AG10803 (cell line): ENCODE results near the gene DNAJB13.

Source experiments
- DNase-seq: peaks from one replicate; pipeline ENCODE4 v3.0.0; 2010; ENCODE audit warnings: low read depth
- H3K4me3 ChIP-seq: 2 replicates; pipeline ENCODE4 v1.5.1; 2011; ENCODE audit warnings: mild to moderate bottlenecking, low read length, control low read depth
- TF ChIP-seq, protein P1 (sequence below): conservative IDR thresholded peaks from 2 replicates; pipeline ENCODE4 v1.5.1; 2011; ENCODE audit warnings: mild to moderate bottlenecking, low read length, control low read depth, inconsistent platforms

DNAJB13 gene

DNA sequence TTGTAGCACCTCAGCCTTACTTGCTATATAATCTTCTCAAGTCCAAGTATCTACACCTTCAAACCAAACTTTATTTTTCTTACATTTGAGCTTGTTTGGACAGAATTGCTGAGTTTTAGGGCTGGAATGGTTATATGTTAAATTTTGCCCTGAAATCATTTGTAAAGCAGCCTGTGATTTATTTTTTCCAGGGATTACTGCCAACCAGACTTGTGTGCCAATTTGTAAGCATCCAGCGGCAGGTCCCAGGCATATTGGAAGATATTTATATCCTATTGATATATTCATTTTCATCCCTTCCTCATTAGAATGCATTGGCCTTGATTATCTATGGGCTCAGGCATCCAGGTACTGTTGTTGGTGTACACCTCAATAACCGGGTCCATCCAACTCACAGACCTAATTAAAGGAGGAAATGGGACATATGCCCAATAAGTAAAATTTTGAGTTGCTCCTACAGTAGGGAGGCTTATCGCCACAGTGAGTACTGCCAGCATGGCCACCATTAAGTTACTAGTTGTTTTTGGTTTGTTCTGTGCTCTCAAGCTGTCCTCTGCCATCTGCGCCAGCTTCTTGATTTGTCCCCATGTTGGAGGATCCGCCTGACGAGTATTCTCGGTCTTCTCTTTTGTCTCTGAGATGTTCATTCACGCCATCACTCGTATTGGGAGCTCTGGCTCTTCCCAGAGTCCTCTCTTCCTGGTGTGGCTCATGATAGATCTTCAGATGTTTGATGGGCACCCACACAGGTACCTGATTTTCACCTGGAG, 9.8 kb upstream of the DNAJB13 start:
- no peak overlapping the region for H3K4me3 ChIP-seq
- no peak for DNase-seq
- TF ChIP-seq, protein P1, sequence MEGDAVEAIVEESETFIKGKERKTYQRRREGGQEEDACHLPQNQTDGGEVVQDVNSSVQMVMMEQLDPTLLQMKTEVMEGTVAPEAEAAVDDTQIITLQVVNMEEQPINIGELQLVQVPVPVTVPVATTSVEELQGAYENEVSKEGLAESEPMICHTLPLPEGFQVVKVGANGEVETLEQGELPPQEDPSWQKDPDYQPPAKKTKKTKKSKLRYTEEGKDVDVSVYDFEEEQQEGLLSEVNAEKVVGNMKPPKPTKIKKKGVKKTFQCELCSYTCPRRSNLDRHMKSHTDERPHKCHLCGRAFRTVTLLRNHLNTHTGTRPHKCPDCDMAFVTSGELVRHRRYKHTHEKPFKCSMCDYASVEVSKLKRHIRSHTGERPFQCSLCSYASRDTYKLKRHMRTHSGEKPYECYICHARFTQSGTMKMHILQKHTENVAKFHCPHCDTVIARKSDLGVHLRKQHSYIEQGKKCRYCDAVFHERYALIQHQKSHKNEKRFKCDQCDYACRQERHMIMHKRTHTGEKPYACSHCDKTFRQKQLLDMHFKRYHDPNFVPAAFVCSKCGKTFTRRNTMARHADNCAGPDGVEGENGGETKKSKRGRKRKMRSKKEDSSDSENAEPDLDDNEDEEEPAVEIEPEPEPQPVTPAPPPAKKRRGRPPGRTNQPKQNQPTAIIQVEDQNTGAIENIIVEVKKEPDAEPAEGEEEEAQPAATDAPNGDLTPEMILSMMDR: no peak

DNA sequence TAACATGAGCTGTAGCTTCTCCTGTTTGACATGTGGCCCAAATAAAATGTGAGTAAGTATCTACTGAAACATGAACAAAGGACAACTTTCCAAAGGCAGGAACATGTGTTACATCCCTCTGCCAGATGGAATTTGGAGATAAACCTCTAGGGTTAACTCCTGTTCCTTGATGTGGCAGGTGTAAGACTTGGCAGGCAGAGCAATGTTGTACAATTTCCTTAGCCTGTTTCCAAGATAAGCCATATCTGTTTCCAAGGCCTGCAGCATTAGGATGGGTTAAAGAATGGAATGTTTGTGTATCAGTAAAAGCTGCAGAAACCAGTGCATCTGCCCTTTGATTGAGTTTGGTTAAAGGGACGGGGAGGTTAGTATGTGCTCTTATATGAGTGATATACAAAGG, 8.8 kb upstream of the DNAJB13 start:
- no peak for DNase-seq
- H3K4me3 ChIP-seq: no peak overlapping the region
- TF ChIP-seq, protein P1: no peak

DNA sequence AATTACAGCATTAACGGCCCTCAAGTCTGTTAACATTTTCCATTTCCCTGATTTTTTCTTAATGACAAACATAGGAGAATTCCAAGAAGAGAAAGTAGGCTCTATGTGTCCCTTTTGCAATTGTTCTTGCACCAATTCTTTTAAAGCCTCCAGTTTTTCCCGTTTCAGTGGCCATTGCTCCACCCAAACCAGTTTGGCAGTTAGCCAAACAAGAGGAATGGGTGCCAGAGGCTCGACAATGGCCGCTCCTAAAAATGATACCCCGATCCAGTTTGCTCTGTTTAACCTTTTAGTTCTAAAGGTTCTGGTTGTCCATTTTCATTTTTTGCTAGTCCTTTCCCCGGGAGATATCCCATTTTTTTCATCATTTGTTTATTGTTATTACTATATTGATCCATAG, 6.7 kb upstream of the DNAJB13 start:
- DNase-seq: no peak
- TF ChIP-seq, protein P1: no peak
- no peak overlapping the region for H3K4me3 ChIP-seq

DNA sequence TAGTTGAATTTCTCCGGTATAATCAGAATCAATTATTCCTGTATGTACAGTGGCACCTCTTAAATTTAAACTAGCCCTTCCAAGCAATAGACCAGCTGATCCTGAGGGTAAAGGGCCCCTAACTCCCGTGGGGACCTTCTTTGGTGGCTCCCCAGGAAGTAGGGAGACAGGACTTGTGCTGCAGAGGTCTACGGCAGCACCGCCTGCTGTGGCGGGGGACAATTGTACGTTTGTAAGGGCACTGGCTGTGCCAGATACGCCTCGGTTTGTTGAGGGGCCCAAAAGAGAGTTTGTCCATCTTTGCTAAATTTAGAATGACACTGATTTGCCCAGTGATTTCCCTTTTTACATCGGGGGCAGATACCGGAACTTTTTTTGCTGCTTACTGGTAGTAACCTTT, 5.9 kb upstream of the DNAJB13 start:
- DNase-seq: no peak
- TF ChIP-seq, protein P1: no peak
- H3K4me3 ChIP-seq: no peak overlapping the region

DNA sequence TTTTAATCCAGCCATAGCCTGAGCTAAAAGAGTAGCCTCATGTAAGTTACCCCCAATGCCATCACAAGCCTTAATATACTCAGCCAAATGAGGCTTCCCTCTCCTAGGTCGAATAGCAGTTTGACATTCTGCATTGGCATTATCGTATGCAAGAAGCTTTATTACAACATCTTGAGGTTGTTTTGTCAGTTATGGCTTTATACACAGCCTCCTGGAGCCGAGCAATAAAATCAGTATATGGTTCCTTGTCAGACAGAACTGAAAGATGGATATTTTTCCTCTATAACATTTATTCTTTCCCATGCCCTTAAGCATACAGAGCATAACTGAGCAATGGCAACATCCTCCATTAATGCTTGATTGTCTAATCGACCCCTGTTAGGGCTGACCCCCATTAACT, 5.4 kb upstream of the DNAJB13 start:
- DNase-seq: no peak
- no peak overlapping the region for H3K4me3 ChIP-seq
- TF ChIP-seq, protein P1: no peak

DNA sequence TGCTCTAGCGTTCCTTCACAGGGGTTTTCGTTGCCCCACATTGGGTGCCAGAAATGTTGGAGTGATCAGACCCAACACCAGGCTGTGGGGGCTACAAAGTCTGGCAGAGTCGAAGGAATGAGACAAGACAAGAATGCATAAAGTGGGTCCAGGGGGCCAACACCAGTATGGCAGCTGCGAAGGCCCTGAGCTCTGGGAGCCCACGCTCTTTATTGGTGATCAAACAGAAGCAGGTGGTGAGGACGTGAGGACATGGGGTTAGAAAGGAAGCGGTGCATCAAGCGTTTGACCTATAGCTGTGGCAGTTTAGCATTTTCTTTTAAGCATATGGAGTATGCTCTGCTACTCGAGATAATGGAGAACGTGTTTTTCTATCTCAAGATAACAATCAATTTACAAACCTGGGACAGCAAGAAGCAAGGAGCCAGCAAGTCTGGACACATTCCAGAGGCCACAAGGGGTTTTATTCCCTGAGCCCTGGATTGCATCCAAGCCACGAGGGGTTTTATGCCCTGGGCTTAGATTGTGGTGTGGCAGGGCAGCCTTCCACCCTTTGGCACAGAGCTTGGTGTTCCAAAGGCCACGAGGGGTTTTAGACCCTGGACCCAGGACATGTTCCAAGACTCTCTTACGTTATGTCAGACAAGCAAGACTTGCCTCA, 3.9 kb upstream of the DNAJB13 start:
- TF ChIP-seq, protein P1: no peak
- H3K4me3 ChIP-seq: no peak overlapping the region
- DNase-seq: no peak

DNA sequence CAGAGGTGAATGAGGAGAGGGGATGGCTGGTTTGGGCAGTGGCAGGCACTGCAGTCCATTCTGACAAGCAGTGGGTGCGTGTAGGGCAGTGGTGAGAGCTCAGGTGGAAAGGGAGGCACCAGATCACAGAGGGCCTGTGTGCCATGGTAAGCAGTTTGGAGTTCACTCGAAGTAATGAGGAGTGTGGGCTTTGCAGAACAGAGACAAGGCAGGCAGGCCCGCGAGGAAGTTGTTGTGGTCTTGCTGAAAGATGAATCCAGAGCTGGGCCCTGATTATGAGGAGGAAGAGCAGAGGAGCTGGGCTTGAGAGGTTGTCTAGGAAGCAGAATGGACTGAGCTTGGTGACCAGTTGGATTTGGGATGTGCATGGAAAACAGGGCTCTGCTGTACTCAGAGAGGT, 1.6 kb upstream of the DNAJB13 start:
- H3K4me3 ChIP-seq: no peak overlapping the region
- DNase-seq: no peak
- TF ChIP-seq, protein P1: no peak
